Activated CD8-positive, alpha-beta memory T cell treated with anti-CD3 and anti-CD28 coated beads for 1 hour (primary cell): Measurements from ENCODE around the gene AQP6.
A peak's percentile ranks its signal among the peaks of the same experiment; 100 is the strongest.

Experiments used
- DNase-seq, 2 donors: peaks; one replicate each; pipeline ENCODE4 v3.0.0-alpha.2; 2020; ENCODE audit warnings: low read depth in 1 of 2; ENCODE audit errors: extremely low read depth in 1 of 2

The AQP6 gene

DNA sequence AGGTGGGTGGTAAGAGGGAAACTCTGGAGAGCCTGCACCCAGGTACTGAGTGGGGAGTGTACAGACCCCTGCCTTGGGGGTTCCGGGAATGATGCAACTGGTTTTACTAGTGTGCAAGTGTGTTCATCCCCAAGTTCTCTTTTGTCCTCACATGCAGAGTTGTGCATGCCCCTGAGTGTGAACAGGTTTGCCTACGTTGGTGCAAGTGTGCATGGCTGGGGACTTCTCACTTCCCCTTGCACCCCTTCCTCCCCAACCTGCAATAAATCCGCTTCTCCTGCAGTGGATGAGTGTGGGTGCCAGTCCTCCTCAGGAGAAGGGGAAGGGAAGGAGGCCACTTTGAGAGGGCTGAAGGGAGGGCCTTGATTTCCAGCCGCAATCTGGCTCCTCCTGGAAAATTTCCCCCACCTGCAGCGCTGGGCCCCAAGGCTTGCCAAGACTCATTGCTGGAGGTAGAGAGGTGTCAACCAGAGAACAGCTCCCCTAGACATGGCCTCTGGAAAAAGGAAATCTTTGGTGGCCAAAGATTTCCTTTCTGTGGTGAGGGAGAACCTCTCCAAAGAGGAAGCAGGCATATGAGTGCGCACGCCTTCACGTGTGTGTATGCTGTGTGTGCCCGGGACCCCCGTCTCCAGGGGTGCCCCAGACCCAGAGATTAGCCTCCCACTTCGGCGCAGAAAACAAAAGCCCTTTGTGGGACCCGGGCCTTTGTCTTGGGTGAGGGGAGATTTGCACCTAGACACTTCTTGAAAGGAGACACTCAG, 16.7 kb upstream of the AQP6 start:
- no peak for DNase-seq

DNA sequence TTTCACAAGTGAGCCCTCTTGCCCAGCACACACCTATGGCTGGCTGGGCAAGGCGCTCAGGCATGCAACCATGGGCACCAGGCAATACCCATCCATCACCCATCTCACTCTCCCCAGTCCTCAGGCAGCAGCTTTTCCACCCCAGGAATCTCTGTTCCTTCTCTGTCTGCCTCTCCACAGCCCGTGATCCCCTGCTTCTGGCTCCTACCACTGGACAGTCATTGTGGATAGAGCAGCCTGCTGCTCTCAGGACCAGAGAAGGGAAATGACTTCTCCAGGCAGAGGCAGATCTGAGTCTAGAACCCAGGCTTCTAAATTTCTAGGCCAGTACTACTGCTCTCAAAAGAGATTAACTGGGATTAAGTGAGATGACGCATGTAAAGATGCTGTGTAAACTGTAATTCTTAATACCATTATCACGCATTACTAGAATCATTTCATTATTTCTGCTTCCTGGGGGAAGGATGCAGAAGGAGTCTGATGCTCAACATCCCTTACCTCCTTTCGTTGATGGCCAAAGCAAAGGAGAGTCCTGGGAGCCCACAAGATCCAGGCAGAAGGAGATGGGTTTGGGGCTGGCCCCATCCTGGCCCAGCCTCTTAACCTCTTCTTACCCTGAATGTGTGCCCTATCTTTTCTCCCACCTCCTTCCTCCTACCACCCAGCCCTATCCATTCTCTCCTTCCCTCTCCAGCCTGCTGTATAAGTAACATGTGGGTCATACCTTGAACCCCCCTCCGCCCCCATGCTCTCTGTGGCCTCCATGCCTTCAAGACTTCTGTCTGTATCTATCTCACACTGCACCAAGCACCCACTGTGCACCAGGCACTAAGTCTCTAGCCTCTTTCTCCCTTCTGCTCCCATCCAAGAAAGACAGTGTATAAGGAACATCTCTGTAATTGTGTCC, 15.8 kb upstream of the AQP6 start:
- no peak for DNase-seq

DNA sequence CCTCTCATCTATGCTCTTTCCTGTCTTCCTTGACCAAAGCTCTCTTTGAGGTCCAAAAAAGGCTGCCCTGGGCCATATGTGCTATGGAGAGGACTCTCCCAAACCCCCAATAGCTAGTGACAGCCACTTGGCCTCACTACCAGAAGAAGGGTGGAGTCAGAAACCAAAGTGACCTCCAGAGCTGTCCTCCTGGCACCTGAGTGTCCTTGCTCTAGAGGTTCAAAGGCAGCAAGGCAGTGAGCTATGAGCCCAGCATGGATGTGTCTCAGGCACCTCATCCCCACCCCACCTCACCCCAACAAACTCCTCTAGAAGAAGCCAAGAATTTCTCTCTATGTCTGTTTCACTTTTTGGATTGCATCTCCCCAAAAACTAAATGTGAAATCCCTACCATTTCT, 15.2 kb upstream of the AQP6 start:
- DNase-seq, result no peak

DNA sequence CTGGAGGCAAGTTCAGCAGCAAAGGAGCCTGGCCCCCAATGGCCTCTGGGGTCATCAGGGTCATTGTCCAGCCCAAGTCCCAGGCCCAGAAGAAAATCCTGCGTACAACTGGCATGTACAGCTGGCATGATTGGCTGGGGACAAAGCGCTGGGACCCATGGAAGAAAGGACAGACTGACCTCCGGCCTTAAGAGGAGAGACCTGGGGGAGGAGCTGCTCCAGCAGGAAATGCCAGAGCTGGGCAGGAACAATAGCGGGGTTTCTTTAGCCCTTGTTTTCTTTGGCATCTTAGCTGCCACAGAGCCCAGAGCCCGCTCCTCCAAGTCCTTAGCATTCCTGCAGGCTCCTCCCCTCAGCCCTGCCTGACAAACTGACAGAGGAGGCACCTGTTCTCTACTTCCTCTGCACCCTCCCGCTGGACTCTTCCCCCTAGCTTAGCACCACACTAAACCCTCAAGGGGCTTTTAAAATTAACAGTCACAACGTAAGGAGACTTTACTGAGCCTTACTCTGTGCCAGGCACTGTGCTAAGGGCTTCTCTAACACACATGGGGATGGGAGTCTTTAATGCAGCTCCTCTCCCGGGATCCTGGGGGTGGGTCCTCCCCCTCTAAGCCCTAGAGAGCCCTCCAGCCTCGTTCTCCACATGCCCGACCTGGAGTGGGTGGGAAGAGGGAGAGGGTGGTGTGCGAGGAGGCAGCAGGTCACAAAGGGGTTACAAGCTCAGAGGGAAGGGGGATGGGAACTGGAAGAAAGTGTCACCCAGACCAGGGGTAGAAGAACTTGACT, 12.9 kb upstream of the AQP6 start:
- DNase-seq, result no peak

DNA sequence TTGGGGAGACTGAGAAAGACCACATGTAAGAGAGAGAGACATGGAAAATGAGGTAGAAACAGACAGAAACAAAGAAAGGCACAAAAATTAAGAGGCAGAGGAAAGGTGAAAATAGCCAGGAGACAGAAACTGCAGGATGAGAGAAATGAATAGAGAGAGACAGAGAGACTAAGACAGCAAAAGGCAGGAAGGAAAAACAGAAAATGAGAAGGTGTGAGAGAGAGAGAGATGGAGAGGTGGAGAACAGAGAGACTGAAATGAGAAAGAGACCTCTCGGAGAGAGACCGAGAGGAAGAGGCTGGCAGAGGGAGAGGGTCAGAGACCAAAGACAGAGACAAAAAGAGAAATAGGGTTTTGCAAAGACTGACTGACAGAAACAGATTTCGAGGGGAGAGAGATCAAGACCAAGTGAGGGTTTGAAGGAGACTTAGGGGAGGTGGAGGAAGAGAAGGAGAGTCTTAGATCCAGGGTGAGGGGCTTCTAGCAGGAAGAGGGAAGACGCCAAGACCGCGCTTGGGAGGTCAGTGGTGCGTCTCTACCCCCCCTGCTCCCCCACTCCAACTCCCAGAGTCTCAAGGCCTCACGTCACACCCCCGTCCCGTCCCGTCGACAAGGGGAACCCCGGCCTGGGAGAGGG, 12.2 kb upstream of the AQP6 start:
- DNase-seq, result no peak

DNA sequence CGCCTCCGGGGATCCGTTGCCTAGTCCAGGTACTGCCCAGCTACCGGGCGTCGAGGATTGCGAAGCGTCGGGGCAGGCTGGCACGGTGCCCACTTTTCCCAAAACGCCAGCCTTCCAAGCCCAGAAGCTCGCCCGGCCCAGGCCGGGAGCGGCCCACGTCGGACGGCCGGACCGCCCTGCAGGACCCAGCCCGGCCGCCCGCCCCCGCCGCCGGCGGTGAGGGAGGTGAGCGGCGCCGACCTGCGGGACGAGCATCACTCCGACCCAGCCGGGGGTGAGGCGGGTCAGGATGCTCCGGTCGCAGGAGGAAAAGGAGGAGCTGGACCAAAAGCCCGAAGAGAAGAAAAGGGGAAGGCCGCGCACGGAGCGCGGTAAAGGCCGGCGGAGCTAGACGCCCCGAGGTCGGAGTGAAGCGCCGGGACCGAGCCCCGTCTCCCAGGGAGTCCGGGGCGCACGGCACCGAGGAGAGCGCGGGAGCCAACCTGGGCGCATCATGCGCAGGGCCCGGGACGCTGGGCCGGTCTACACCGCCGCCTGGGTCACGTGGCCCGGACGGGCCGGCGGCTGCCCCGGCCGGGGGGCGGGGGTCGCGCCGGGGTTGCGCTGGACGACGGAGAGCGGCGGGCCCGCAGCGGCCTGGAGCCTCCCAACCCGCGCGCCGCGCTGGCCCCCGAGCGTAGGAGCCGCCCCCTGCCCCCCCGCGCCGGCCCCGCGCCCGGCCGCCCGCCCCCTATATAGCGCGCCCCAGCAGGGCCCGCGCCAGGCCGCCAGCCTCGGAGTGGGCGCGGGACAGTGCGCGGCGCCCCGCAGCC, 11.4 kb upstream of the AQP6 start, which contains the start of gene AQP5:
Gene AQP5 (plus strand): TSS at position 762 of the 812 bp plus-strand sequence. CDS start 146 bp downstream, outside the sequence.
- no peak for DNase-seq

DNA sequence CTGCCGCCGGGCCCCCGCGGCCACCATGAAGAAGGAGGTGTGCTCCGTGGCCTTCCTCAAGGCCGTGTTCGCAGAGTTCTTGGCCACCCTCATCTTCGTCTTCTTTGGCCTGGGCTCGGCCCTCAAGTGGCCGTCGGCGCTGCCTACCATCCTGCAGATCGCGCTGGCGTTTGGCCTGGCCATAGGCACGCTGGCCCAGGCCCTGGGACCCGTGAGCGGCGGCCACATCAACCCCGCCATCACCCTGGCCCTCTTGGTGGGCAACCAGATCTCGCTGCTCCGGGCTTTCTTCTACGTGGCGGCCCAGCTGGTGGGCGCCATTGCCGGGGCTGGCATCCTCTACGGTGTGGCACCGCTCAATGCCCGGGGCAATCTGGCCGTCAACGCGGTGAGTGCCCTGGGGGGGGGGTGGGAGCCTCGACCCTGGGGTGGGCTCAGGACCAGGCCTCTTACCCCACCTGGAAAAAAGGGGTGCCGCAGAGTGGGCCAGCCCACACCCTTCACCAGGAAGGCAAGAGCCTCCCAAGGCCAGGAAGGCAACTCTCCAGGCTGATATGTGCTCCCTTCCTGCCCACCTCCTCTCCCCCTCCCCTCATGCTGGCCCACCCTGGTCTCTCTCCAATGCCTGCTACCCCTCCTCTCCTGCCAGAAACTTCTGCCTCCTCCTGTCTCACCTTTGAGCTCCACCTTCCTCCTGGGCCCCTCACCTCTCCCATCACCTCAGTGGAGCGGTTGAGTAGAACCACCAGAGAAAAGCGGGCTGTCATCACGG, 10.6 kb upstream of the AQP6 start:
- no peak for DNase-seq

DNA sequence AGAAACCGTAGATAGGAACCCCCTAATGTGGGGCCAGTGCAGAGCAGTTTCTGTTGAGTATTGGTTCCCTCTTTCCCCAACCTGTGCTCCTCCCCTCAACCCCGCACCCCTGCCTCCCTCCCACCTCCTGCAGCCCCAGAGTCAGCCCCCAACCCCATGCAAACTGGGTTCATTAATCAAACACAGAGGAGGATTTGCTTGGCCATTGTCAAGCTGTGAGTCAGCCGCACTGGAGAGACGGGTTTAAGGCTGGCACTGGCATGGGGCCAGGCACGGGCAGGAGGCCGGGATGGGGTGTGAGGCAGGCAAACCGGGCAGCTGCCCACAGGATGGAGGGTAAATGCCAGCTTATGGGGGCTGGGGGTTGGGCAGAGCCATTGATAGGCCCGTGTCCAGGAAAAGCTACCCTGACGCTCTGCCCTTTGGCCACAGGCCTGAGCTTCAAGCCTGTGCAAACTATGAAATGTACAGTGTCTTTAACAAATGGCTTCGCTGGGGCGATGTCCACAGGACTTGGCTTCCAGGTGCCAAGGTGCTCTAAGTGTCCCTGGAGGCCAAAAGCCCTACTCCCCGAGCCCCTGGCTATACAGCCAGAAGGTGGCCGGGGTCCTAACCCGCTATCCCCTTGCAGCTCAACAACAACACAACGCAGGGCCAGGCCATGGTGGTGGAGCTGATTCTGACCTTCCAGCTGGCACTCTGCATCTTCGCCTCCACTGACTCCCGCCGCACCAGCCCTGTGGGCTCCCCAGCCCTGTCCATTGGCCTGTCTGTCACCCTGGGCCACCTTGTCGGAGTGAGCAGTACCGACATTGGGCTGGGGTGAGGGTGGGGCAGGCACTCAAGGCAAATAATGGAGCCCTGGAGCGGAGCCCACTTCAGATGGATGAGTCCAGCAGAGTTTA, 9.6 kb upstream of the AQP6 start:
- no peak for DNase-seq

DNA sequence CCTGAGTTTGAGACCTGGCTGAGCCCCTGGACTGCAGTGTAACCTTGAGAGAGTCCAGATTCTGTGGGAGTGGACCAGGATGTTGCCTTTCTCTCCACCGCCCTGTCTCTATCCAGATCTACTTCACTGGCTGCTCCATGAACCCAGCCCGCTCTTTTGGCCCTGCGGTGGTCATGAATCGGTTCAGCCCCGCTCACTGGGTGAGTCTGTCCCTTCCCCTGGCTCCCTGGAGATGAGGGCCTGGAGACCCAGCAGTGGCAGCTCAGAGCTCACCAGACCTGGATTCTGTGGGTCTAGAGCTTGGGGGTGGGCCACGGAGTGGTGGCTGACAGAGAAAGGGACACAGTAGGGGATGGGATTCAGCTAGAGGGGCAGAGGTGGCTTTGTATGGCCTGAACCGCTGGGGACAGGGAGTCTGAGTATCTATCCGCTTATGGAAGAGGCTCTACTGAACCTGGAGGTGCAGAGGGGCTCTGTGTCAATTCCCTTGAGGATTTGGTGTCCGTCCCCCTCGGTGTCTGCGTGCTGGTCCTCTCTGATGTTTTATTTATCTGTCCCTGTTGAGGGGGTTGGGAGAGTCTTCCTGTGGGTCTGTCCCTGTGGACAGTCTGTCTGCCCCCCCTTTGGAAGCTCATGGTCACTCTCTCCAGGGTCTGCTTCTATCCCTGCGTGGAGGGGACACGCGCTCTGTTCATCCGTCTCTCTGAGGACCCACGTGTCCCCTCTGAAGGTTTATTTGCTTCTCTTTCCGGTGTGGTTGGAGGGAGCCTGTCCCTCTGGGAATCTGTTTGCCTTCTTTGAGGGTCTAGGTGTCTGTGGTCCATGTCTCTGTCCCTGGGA, 8.6 kb upstream of the AQP6 start:
- DNase-seq, result no peak

DNA sequence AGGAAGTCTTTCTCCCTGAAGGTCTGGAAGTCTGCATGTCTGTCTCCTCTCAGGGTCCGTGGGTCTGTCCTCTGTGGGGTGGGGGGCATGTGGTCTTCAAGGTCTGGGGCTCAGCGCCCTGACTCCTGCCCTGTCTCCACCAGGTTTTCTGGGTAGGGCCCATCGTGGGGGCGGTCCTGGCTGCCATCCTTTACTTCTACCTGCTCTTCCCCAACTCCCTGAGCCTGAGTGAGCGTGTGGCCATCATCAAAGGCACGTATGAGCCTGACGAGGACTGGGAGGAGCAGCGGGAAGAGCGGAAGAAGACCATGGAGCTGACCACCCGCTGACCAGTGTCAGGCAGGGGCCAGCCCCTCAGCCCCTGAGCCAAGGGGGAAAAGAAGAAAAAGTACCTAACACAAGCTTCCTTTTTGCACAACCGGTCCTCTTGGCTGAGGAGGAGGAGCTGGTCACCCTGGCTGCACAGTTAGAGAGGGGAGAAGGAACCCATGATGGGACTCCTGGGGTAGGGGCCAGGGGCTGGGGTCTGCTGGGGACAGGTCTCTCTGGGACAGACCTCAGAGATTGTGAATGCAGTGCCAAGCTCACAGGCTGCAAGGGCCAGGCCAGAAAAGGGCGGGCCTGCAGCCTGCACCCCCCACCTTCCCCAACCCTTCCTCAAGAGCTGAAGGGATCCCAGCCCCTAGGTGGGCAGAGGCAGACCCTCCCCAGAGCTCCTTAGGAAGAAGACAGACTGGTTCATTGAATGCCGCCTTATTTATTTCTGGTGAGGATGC, 7.7 kb upstream of the AQP6 start:
- no peak for DNase-seq

DNA sequence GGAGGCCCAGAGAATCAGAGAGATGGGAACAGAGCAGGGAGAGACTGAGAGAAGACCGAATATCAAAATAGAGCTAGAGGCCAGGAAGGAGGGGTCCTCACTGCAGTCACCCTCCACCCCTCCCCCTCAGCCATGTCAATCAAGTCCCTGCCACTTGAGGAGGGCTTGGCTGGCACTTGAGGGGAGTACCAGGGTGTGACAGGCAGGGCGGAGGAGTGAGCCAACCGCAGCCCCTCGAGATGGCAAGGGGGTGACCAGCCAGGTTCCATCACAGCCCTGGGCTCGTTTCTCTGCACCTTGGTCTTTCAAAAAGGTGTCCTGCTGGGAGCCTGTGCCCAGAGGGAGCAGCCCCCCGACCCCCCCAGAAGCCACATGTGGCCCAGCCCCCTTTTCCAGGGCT, 6.9 kb upstream of the AQP6 start:
- no peak for DNase-seq

DNA sequence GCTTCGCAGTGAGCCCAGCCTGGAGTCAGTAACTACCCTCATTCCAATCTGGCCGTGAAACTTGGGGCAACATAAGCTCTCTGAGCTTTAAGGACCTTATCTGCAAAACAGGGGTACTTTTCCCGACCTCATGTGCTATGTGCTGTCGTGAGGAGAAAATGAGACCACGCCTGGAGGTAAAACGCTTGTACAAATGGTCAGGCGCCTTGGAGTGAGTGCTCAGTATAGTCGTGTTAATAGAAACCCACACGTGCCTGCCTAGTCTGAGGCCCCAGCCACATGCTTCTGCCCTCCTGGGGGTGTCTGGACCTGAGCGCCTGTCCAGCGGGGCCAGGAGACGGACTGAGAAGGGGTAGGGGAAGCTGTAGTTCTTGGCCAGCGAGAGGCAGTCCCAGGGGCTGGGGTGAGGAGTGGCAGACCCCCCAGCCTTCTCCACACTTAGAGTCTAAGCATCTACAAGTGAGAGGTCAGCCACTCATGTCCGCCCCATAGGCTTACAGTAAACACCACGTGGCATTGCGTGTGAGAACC, 6.2 kb upstream of the AQP6 start:
- no peak for DNase-seq

DNA sequence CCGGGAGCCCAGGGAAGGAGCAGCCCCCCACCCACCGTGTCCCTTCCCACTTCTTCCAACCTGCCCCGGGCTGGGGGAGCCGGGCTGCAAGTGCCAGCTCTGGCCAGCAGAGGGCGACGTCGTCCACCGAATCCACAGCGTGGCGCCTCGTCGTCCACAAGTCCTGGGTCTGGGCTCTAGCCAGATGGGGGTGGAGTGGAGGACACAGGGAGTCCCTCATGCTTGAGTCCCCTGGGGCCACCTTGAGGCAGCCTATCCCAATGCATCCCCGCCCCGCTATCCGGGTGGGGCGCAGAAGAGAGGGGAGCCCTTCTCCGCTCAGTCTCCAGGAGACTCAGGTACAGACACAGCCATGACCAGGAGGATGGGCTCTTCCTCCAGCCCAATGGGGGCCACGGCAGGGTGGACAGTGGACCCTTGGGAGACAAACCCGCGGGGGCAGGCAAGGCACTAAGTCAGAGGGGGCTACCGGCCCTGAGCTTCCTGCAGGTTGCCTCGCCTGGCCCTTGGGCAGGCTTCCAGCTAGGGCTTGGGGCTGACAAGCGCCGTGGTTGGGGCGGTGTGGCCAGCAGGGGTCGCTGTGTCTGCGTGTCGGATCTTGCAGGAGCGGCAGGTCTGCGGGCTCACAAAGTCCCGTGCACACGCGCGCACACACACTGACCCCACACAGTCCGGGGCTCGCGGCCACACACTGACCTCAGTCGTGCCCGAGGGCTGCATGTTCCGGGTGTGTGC, 5.5 kb upstream of the AQP6 start:
- DNase-seq, result peak; percentile 82 to 89

DNA sequence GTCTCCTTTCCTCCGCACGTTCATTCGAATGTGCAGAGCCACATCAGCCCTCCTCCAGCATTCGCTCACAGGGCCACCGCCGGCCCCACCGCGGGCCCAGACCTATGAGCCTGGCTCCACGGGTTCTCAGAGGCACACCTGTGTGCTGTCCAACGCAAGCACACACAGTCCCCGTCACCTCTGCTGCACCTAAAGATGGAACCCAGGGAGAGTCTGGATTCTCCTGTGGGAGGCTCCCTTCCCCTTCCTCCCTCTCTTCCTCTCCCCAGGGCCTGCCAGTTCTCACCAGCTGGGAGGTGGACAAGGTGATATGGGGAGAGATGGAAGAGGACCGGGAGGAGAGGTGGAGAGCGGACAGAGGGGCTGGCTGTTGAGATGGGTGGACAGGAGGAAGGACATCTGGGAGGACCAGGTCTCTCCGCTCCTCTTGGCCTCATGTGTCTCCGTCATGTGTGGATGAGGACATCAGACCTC, 4.9 kb upstream of the AQP6 start:
- DNase-seq, result no peak

DNA sequence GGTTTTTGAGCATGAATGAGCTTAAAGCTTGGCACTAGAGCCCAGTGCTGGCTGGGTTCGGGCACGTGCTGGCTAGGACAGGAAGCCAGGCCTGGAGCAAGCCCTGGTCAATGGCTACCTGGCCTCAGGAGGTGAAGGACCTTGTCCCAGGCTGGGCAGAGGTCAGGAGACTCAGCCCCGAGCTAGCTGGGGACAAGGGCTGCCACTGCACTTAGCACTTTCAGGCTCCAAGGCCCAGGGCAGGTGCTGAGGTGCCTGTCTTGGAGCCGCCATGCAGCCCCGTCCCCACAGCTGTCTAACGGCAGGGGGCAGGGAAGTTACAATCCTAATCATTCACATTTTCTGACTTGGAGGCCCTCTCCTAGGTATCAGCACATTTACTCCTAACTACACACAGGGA, 4.3 kb upstream of the AQP6 start:
- no peak for DNase-seq
